ENCODE data around the gene MRPL46. TPM values are rescaled to one million over a fixed set of nuclear protein-coding genes. Genes with fewer than 3 reads are reported as not detected.
A peak's percentile ranks its signal among the peaks of the same experiment; 100 is the strongest.

The MRPL46 gene
- total RNA-seq, 1 experiment from 2014 or later: 44.2 TPM

DNA sequence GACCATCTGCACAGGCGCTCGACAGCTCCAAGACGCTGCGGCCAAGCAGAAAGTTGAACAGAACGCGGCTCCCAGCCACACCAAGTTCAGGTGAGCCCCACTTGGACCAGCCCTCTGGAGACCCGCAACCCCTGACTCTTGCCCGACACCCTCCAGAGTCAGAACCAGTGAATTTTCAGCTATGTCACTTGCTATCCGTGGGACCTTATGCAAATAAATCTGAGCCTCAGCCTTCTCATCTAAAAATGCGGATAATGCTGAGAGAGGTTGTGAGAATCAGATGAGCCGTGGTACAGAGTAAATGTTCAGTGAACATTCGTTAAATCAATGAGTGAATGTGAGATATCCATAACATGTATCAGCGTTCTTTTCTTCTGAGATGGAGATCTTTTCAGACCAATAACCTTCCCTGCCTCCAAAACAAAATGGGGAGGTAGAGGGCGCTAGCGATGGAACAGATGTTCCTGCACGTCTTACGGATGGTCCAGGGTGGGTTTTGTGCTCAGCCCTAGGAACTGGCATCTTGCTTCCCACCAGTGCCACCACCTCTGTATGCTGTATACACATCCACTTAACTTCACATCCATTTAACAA lies 844 bp upstream of the MRPL46 start:
- intact Hi-C loops (cut with micrococcal nuclease; ENCODE audit: unreplicated experiment): no loop called here
- H3K27me3 ChIP-seq (replicated peaks; ENCODE audit: insufficient read depth, low read depth, low read length, poor library complexity): no peaks in the 10 kb centered on the region
- peak overlapping the region; percentile 98 for H3K27ac ChIP-seq (ENCODE audit: low read depth, low read length, poor library complexity, severe bottlenecking)
- ChIA-PET CTCF (interaction anchor here (1.0 kb wide), 1 partner anchor 13 kb away, joined by 4 read pairs; no protein-coding TSS in a partner anchor), POLR2A (ENCODE audit: low non-redundant PET) (interaction anchor here (0.6 to 0.8 kb wide), 2 partner anchors 10 to 275 kb away, joined by 3 to 8 read pairs; no protein-coding TSS in a partner anchor)
- peak; percentile 48 for DNase-seq (ENCODE audit: low spot score)
- peaks cover 34% of the 10 kb centered on the region for H3K36me3 ChIP-seq (ENCODE audit: insufficient read depth, low read length, poor library complexity, severe bottlenecking)
- H3K4me3 ChIP-seq (ENCODE audit: low read depth, low read length, poor library complexity, severe bottlenecking): peak overlapping the region; percentile 82
- TSS peak; percentile 45 for BruUV-seq (replicated peaks)
- no peaks in the 10 kb centered on the region for H3K9me3 ChIP-seq (ENCODE audit: low read depth, low read length, poor library complexity, severe bottlenecking)
- TF ChIP-seq, protein P1, sequence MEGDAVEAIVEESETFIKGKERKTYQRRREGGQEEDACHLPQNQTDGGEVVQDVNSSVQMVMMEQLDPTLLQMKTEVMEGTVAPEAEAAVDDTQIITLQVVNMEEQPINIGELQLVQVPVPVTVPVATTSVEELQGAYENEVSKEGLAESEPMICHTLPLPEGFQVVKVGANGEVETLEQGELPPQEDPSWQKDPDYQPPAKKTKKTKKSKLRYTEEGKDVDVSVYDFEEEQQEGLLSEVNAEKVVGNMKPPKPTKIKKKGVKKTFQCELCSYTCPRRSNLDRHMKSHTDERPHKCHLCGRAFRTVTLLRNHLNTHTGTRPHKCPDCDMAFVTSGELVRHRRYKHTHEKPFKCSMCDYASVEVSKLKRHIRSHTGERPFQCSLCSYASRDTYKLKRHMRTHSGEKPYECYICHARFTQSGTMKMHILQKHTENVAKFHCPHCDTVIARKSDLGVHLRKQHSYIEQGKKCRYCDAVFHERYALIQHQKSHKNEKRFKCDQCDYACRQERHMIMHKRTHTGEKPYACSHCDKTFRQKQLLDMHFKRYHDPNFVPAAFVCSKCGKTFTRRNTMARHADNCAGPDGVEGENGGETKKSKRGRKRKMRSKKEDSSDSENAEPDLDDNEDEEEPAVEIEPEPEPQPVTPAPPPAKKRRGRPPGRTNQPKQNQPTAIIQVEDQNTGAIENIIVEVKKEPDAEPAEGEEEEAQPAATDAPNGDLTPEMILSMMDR (conservative IDR thresholded peaks at IDR 0.05; ENCODE audit: low read depth, low read length): peak; percentile 47
- TF ChIP-seq EZH2 (IDR thresholded peaks at IDR 0.05; ENCODE audit: borderline replicate concordance, low read depth, low read length, poor library complexity, severe bottlenecking): no peak
- no peaks in the 10 kb centered on the region for H3K4me1 ChIP-seq (ENCODE audit: insufficient read depth, low read length, poor library complexity, severe bottlenecking)

GRCh38 chr15:88465633-88466224 lies 1.5 kb downstream of the MRPL46 start:
- TF ChIP-seq, protein P1 (conservative IDR thresholded peaks at IDR 0.05; ENCODE audit: low read depth, low read length): no peak
- intact Hi-C loops (cut with micrococcal nuclease; ENCODE audit: unreplicated experiment): no loop called here
- no peak overlapping the region for H3K27ac ChIP-seq (ENCODE audit: low read depth, low read length, poor library complexity, severe bottlenecking)
- H3K27me3 ChIP-seq (replicated peaks; ENCODE audit: insufficient read depth, low read depth, low read length, poor library complexity): no peaks in the 10 kb centered on the region
- no peak for DNase-seq (ENCODE audit: low spot score)
- POLR2A ChIA-PET (ENCODE audit: low non-redundant PET): no interaction called here
- H3K4me1 ChIP-seq (ENCODE audit: insufficient read depth, low read length, poor library complexity, severe bottlenecking): no peaks in the 10 kb centered on the region
- H3K36me3 ChIP-seq (ENCODE audit: insufficient read depth, low read length, poor library complexity, severe bottlenecking): peaks cover 44% of the 10 kb centered on the region
- BruUV-seq (replicated peaks): no TSS peak
- CTCF ChIA-PET: no interaction called here
- no peaks in the 10 kb centered on the region for H3K9me3 ChIP-seq (ENCODE audit: low read depth, low read length, poor library complexity, severe bottlenecking)
- H3K4me3 ChIP-seq (ENCODE audit: low read depth, low read length, poor library complexity, severe bottlenecking): no peak overlapping the region

DNA sequence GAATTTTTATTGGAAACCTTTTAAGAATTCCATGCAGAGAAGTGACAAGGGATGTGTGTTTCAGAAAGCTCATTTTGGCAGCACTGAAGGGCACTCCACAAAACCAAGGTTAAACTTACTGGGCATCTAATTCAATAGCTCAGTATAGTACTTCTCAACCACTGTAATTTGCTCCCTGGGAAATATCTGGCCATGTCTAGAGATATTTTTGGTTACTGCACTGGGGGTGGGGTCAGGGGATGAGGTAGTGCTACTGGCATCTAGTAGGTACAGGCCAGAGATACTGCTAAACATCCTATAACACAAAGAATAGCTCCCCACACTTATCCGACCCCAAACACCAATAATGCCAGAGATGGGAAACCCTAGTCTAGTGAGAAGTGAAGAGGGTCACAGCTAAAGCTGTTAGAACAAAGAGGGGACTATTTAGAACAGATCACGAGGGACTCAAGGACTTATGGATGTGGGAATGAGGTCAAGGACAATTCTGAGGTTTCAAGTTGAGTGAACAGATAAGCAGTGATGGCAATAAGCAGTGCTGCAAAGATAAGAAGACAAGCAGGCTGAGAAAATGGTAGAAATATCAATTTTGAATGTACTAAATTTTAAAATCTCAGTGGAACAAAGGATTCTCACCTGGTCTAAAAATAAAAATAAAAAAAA lies 3.2 kb downstream of the MRPL46 start:
- no peak overlapping the region for H3K27ac ChIP-seq (ENCODE audit: low read depth, low read length, poor library complexity, severe bottlenecking)
- H3K4me1 ChIP-seq (ENCODE audit: insufficient read depth, low read length, poor library complexity, severe bottlenecking): no peaks in the 10 kb centered on the region
- no peak for TF ChIP-seq EZH2 (IDR thresholded peaks at IDR 0.05; ENCODE audit: borderline replicate concordance, low read depth, low read length, poor library complexity, severe bottlenecking)
- TF ChIP-seq, protein P1 (conservative IDR thresholded peaks at IDR 0.05; ENCODE audit: low read depth, low read length): no peak
- DNase-seq (ENCODE audit: low spot score): no peak
- H3K9me3 ChIP-seq (ENCODE audit: low read depth, low read length, poor library complexity, severe bottlenecking): no peaks in the 10 kb centered on the region
- ChIA-PET CTCF (no interaction called here), POLR2A (ENCODE audit: low non-redundant PET) (no interaction called here)
- intact Hi-C loops (cut with micrococcal nuclease; ENCODE audit: unreplicated experiment): no loop called here
- no TSS peak for BruUV-seq (replicated peaks)
- H3K27me3 ChIP-seq (replicated peaks; ENCODE audit: insufficient read depth, low read depth, low read length, poor library complexity): no peaks in the 10 kb centered on the region
- H3K36me3 ChIP-seq (ENCODE audit: insufficient read depth, low read length, poor library complexity, severe bottlenecking): peaks cover 57% of the 10 kb centered on the region
- no peak overlapping the region for H3K4me3 ChIP-seq (ENCODE audit: low read depth, low read length, poor library complexity, severe bottlenecking)
